ENCODE data around the gene PWWP2A. TPM values are rescaled to one million over a fixed set of nuclear protein-coding genes. Genes with fewer than 3 reads are reported as not detected.
A peak's percentile ranks its signal among the peaks of the same experiment; 100 is the strongest.

The PWWP2A gene
- total RNA-seq, 1 donor from 2014 or later, result 42.7 TPM

GRCh38 chr5:160092514-160092913 is 26.7 kb downstream of the PWWP2A start:
- Mint-ChIP-seq H3K27ac (peak overlapping the region; percentile 57), H3K4me1 (ENCODE audit: low read depth) (peaks cover 8% of the 10 kb centered on the region), H3K4me3 (ENCODE audit: low read depth) (no peak overlapping the region), H3K27me3 (no peaks in the 10 kb centered on the region), H3K36me3 (ENCODE audit: insufficient read depth) (peaks cover 18% of the 10 kb centered on the region), H3K9me3 (ENCODE audit: low read depth) (no peaks in the 10 kb centered on the region)
- no peak for DNase-seq (ENCODE audit: low spot score, unreplicated experiment)
- TF ChIP-seq, protein P1, sequence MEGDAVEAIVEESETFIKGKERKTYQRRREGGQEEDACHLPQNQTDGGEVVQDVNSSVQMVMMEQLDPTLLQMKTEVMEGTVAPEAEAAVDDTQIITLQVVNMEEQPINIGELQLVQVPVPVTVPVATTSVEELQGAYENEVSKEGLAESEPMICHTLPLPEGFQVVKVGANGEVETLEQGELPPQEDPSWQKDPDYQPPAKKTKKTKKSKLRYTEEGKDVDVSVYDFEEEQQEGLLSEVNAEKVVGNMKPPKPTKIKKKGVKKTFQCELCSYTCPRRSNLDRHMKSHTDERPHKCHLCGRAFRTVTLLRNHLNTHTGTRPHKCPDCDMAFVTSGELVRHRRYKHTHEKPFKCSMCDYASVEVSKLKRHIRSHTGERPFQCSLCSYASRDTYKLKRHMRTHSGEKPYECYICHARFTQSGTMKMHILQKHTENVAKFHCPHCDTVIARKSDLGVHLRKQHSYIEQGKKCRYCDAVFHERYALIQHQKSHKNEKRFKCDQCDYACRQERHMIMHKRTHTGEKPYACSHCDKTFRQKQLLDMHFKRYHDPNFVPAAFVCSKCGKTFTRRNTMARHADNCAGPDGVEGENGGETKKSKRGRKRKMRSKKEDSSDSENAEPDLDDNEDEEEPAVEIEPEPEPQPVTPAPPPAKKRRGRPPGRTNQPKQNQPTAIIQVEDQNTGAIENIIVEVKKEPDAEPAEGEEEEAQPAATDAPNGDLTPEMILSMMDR (IDR thresholded peaks at IDR 0.05; ENCODE audit: unreplicated experiment), result no peak

DNA sequence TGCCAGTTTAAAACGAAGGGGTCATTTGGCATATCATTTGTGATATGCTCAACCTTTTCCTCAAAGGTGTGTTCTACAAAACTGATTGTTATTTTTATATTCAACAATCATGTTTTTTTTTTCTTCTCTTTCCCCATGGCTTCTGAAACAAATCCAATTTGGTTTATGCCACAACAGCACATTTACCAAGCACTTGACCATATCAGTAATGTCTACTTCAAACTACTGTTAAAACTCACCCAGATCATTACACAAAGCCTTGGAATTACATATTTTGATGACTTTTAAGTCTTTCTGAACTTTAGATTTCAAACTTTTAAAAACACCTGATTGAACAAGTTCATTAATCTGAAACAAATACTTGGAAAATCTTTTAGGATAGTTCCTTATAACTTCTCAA is 29.2 kb downstream of the PWWP2A start:
- Mint-ChIP-seq H3K4me1 (ENCODE audit: low read depth) (peaks cover 13% of the 10 kb centered on the region), H3K9me3 (ENCODE audit: low read depth) (no peaks in the 10 kb centered on the region), H3K27me3 (no peaks in the 10 kb centered on the region), H3K27ac (no peak overlapping the region), H3K4me3 (ENCODE audit: low read depth) (no peak overlapping the region), H3K36me3 (ENCODE audit: insufficient read depth) (peaks cover 18% of the 10 kb centered on the region)
- DNase-seq (ENCODE audit: low spot score, unreplicated experiment), result no peak
- TF ChIP-seq, protein P1 (IDR thresholded peaks at IDR 0.05; ENCODE audit: unreplicated experiment), result no peak

DNA sequence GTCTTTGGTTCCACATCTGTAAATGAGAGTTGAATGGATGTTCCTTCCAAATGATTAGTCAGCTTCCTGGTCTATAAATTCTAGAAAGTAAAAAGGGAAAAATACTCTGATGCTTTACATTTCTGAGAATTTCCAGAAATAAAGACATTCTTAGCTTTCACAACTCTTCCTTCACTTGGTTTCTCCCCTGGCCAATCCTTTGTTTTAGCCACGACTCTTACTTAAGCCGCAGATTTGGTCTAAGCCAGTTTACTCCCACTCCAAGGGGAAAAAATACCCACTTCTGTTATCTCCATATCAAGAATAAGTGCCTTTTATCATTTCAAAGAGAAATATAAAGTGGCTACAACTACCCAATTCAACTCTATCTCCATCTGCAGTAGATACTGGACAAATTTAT is 29.7 kb downstream of the PWWP2A start:
- Mint-ChIP-seq H3K4me1 (ENCODE audit: low read depth) (peaks cover 13% of the 10 kb centered on the region), H3K4me3 (ENCODE audit: low read depth) (no peak overlapping the region), H3K27me3 (no peaks in the 10 kb centered on the region), H3K27ac (no peak overlapping the region), H3K36me3 (ENCODE audit: insufficient read depth) (peaks cover 18% of the 10 kb centered on the region), H3K9me3 (ENCODE audit: low read depth) (no peaks in the 10 kb centered on the region)
- DNase-seq (ENCODE audit: low spot score, unreplicated experiment), result no peak
- TF ChIP-seq, protein P1 (IDR thresholded peaks at IDR 0.05; ENCODE audit: unreplicated experiment), result no peak

DNA sequence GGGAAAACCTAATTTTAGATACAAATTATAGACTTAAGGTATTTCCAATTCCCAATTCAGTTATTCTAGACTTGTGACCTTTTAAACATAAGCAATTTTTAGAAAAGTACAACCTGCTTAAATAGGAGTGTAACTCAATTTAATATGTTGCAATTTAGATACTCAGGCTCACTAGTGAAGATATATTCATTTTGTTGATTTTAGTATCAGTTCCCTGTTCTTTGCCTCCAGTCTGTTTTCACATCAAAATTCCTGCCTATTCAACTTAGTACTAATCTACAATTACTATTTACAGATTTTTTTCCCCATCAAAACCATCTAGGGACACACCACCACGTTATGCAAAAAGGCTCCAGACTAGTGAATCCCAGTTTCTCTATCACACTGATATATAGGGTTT is 30.4 kb downstream of the PWWP2A start:
- Mint-ChIP-seq H3K4me3 (ENCODE audit: low read depth) (no peak overlapping the region), H3K36me3 (ENCODE audit: insufficient read depth) (peaks cover 15% of the 10 kb centered on the region), H3K27me3 (no peaks in the 10 kb centered on the region), H3K4me1 (ENCODE audit: low read depth) (peaks cover 13% of the 10 kb centered on the region), H3K9me3 (ENCODE audit: low read depth) (no peaks in the 10 kb centered on the region), H3K27ac (peak overlapping the region; percentile 23)
- DNase-seq (ENCODE audit: low spot score, unreplicated experiment), result no peak
- TF ChIP-seq, protein P1 (IDR thresholded peaks at IDR 0.05; ENCODE audit: unreplicated experiment), result no peak

- Mint-ChIP-seq H3K36me3 (ENCODE audit: insufficient read depth) (peaks cover 6% of the 10 kb centered on the region), H3K9me3 (ENCODE audit: low read depth) (no peaks in the 10 kb centered on the region), H3K4me3 (ENCODE audit: low read depth) (no peak overlapping the region), H3K27ac (peak overlapping the region; percentile 62), H3K4me1 (ENCODE audit: low read depth) (peaks cover 14% of the 10 kb centered on the region), H3K27me3 (no peaks in the 10 kb centered on the region)
- TF ChIP-seq, protein P1 (IDR thresholded peaks at IDR 0.05; ENCODE audit: unreplicated experiment), result no peak
- DNase-seq (ENCODE audit: low spot score, unreplicated experiment), result no peak
These were observed 32.1 kb downstream of the PWWP2A start for GRCh38 chr5:160087199-160087598.

Measured in progenitor cell of endocrine pancreas (in vitro differentiated cells).